Measurements from ENCODE around the gene CRYGA.

The CRYGA gene, protein sequence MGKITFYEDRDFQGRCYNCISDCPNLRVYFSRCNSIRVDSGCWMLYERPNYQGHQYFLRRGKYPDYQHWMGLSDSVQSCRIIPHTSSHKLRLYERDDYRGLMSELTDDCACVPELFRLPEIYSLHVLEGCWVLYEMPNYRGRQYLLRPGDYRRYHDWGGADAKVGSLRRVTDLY

DNA sequence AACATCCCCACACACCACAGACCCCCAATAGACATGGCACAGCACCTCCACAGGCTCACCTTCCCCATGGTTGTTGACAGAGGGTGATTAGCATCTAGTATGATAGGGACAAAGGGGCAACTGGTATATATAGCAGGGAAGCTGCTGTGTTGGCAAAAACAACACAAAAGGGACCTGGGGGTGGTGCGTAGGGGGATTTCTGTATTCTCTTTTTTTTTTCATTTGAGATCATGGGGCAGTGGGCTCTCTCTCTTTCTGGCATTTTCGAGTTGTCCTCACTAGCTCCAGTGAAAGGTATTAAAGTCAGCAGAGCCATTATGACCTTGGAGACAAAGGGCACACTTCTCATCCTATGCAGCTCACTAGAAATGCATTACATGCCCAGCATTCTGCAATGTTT, at the start of gene CRYGA:
Gene CRYGA, minus strand, starts transcription at position 101 of the 400 bp plus-strand sequence. Its CDS starts 33 bp downstream, at position 68.
- DNase-seq (ENCODE audit: low read depth) = no peak

DNA sequence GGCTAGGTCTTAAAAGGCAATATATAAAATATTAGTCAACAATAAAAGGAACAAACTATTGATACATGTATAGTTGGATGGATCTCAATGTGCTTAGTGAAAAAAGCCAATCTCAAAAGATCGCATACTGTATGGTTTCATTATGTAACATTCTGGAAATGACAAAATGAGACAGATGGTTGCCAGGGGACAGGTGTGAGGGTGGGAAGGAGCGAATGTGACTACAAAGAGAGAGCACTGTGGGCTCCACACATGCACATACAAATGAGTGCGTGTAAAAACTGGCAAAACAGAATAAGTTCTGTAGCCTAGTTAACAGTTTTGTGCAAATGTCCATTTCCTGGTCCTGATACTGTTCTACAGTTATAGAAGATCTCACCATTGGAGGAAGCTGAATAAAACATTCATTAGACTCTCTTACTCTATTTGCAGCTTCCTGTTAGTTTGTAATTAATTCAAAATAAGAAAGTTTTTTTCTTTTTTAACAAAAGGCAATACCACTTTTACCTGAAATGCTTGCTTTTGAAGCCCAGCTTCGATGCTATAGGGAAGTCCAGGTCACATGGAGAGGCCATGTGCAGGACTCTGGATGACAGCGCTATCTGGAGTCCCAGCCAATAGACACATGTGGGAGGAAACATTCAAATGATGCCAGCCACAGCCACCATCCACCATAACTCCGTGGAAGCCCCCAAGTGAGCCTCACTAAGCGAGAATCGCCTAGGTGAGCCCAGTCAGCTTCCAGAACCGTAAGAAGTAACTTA, 47.5 kb upstream of the CRYGA start:
- no peak for DNase-seq (ENCODE audit: low read depth)

DNA sequence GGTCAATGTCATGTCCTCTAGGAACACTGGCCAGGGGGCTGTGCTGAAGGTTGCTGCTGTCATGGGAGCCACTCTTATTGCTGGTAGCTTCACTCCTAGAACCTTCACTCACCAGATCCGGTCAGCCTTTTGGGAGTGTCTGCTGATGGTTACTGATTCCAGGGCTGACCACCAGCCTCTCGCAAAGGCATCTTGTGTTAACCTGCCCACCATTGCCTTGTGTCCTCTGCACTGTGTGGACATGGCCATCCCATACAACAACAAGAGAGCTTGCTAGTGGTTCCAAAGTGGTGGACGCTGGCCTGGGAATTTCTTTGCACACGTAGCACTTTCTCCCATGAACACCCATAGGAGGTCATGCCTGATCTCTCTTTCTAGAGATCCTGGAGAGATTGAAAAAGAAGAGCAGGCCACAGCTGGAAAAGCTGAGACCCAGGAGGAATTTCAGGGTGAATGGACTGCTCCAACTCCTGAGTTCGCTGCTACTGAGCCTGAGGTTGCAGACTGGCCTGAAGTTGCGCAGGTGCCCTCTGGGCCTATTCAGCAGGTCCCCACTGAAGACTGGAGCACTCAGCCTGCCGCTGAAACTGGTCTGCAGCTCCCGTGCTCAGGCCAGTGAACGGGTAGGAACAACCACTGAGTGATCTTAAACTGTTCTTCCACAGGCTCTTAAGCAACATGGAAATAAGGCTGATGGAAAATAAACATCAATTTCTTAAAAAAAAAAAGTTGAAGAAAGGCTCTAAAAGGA, 45.1 kb upstream of the CRYGA start:
- DNase-seq (ENCODE audit: low read depth) = no peak

DNA sequence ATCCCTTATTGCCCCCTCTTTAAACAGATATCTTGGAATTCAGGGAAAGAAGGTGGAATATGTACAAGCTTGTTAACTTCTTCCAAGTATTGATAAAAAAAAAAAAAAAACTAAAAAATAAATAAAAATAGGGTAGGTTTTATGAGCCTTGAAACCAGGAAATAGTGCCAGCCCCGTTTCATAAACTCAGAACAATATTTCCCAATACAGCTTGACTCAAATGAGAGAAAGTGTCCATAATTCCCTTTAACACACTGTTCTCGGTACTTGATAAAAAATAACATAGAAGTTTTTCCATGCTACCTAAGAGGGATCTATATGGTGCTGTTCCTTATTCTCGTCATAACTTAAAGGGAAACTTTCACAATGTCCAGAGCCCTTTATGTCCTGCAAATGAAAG, 44.4 kb upstream of the CRYGA start:
- DNase-seq (ENCODE audit: low read depth) = no peak

DNA sequence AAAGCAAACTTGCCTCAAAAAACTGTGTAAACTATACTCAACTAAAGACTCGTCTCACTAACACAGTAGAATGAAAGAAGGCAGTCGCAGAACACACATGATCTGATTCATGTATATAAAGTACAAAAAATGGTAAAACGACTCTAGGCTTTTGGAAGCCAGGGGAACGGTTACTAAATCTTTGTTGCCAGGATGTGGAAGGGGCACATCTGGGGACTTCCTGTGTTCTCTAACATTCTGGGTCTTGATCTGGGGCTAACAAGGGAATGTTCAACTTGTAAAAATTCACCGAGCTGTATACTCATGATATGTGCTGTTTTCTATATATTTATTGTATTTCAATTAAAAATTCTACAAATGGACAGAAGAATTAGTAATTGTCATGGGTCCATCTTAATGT, 40.8 kb upstream of the CRYGA start:
- no peak for DNase-seq (ENCODE audit: low read depth)

DNA sequence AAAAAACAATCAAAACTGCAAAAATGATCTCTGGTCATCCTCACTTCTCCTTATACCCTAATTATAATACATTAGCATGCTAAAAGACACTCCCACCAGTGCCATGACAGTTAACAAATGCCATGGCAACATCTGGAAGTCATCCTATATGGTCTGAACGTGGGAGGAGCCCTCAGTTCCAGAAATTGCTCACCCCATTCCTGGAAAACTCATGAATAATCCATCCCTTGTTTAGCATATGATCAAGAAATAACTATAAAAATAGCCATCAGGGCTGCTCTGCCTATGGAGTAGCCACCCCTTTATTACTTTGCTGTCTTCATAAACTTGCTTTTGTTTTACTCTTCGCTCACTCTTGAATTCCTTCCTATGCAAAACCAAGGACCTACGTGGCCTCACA, 32.1 kb upstream of the CRYGA start:
- no peak for DNase-seq (ENCODE audit: low read depth)

DNA sequence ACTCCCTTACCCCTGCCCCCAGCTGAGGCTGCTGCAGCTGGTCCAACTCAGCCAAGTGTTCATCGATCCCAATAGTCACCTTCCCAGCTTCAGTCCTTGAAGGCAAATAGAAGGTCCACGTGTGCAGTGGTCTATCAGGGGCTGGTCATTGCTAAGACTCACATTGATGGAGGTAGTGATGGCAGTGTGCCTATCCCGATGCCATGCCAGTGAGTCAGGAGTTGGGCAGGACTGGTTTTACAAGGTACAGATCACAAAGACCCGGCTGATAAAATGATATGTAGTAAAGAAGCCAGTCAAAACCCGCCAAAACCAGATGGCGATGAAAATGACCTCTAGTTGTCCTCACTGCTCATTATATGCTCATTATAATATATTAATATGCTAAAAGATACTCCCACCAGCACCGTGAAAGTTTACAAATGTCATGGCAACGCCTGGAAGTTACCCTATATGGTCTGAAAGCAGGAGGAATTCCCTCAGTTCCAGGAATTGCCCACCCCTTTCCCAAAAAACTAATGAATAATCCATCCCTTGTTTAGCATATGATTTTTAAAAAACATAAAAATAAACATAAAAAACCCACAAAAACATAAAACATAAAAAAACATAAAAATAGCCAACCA, 29.3 kb upstream of the CRYGA start:
- DNase-seq (ENCODE audit: low read depth) = no peak

DNA sequence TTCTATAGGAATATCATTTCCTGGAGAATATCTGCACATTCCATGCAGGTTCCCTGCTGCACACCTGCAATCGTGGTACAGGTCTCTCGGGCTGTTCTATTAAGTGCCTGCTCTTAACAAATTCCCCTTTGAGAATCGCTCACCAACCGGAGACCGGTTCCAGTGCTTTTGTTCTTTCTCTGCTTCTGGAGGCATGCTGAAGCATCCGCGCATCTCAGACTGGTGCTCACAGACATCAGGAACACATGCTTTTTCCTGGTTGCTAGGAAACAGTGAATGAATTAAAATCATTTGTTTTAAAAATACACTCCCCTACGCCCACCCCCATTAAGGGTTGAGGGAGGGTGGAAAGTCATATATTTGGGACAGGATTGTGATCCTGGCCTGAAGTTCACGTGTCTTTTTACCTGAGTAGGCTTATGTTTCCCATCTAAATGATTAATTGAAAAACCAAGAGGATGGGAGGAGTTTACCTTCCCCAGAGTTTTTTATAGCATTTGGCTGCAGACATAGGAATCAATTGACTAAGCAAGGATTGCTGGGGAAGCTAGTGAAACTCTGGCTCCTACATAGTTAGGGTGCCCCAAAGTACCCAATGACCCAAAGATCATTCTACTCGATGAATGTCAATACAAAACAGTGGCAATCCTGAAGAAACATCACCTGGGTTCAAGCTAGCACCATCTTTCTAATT, 26.6 kb upstream of the CRYGA start, which contains the start of gene C2orf80:
Gene C2orf80, minus strand, starts transcription at position 221 of the 694 bp plus-strand sequence. CDS start 3,044 bp downstream, outside the sequence.
- DNase-seq (ENCODE audit: low read depth) = no peak

DNA sequence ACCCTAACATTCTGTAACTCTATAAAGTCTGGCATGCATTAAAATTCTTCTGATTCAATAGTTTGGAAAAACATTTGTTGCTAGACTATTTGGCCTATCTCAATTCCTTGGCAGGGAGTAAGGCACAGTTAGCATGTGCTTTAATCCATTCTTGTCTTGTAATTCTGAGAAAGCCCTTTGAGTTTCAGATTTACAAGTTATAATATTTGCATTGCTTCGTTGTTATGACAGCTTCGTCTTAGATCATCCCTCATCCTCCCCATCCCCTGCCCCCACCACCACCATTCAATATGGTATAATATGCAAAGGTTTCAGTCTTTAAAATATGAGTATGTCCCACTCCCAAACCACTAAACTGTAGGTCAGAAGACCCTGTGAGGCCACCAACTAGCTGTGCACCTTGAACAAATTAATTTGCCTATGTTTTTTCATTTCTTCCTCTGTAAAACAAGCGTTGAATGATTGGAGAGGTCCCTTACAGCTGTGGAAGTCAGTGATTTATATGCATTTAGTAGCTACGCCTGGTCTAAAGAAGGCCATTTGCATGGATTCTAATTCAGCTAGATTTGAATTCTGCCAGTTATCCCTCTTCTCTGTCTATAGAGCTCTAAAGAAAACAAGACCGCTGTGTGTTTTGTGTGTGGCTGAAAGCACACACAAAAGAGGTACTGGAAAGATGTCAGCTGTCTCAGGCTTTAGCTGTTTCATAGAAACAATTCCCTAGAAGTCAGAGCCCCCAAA, 25.9 kb upstream of the CRYGA start:
- no peak for DNase-seq (ENCODE audit: low read depth)

DNA sequence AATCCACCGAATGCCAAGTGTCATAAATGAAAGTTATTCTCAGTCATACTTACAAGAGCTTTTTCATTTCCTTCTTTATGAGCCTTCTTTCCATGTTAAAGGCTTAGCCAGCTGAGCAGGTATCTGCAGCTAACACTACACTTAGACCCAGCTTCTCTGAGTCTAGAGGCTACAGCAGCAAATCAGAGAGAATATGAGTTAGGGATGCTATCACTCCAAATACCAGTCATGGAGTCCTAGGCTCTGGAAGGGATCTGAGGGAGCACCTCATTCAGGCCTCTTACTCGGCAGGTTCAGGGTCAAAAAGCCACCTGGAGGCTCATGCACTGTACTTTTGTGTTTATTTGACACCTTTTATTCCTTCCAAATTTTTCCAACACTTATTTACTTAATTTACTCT, 23.5 kb upstream of the CRYGA start:
- DNase-seq (ENCODE audit: low read depth) = no peak

DNA sequence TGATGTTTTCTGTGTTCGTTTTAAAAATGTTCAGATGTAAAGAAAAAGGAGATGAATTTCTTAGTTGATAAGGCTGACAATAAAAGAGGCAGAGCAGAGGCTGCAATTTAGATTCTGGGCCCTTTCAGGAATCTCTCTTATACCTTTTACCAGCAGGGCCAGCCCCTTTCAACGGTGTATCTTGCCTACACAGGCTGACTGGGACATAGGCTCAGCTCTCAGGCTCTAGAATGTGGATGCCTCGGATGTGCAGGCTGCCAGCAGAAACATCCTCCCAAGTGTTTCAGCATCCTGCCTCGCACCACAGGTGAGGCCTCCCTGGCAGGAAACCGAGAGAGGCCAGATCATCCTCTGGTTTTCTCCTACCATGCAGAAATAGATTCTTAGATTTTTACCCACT, 23.1 kb upstream of the CRYGA start:
- DNase-seq (ENCODE audit: low read depth) = no peak

DNA sequence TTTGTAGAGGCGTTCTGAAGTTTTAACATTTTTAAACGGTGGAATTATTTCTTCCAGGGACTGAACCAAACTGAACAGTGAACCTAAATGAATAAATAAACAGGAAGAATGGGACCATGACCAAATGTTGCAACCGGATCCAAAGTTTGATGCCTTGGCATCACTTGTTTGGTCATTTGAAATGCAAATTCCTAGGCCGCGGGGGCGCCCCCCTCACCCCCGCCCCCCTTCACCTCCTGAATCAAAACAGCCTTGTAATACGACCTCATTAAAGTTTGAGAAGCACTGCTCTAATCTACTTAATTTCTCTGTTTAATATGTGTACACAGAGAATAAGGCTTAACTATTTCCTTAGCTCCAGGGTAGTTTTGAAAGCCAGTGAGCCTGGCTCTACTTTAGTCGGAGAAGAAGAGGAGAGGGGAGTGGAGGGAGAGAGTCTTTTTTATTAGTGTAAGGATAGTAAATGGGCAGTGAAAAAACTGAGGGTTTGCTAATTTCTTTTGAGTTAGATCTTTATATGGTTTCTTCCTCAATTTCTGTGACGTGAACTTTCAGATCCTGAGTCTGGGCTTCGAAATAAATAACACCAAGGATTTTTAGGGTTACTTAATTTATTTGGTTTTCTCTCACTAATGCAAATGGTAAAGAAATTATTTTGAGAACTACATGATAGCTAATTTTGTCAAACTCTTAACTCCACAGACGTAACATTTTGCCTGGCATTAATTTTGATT, 20.8 kb upstream of the CRYGA start:
- DNase-seq (ENCODE audit: low read depth) = no peak

DNA sequence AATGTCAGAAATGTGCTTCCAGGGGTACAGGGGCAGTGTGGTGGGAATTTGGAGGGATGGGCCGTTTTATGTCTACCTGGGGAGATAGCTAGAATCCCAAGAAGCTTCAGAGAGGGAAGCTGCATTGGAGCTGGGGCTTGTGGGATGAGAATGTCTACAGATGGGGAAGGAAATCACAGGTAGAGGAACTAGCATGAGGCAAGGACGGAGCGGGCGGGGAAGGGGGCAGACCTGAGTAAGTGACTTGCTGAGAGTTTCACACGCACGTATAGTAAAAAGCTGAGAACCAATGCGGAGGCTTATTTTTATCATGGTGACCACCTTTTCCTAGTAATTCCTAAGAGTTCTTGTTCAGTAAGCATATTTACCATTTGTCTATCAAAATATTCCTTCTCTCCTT, 20.1 kb upstream of the CRYGA start:
- no peak for DNase-seq (ENCODE audit: low read depth)

DNA sequence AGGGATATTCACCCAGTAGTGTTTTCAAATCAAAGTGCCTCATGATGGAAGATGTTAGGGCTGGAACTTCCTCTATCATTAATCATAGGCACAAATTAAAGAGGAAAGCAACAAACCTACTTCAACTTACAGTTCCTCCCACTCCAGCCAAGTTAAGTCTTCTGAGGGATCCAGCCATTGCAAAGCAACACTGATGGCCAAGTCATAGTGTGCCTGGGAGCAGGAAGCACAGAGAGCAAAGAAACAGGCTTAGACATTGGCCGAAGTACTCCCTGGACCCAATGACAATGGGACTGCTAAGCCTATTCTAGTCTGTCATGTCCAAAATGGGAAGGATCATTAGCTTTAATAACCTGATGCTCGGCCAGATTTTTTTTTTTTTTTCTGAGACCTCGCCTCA, 19.4 kb upstream of the CRYGA start:
- no peak for DNase-seq (ENCODE audit: low read depth)

DNA sequence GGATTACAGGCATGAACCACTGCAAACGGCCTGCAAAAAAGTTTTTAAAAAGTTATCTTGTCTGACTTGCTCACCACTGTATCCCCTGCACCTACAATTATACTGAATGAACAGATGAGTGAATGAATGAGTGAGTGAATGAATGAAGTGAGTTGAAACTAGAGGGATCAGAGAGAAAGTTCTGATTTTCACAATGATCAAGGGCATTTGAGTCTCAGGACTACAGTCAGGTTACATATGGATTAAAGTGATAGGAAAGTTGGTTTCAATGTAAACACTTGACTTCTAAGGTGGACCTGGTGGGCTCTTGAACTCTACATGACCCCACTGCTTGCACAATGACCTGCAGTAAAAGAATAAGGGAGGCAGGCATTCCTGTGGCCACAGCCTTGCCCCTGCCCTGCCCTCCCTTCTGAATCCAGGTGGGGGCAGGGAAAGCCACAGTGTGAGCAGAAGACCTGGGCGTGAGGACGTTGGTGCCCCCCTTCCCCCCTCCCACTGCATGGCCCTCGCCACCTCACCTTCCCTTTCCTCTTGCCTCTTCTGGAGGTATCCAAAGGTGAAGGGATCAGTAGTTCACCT, 15.7 kb upstream of the CRYGA start:
- DNase-seq (ENCODE audit: low read depth) = peak; percentile 71

DNA sequence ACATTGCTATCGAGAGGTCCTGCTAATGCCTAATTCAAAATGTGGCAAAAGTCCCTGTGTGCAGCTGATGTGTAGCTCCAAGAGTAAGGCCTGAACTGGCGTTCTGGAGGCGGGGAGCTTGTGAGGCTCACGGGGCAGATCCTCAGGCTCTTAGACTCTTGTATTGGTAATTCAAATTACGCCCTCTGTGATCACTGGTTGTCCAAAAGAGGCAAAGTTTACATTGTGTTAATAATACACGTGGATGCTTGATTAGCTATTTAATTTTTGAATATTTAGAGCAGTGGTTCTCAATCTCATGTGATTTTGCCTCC, 12.4 kb upstream of the CRYGA start:
- no peak for DNase-seq (ENCODE audit: low read depth)

DNA sequence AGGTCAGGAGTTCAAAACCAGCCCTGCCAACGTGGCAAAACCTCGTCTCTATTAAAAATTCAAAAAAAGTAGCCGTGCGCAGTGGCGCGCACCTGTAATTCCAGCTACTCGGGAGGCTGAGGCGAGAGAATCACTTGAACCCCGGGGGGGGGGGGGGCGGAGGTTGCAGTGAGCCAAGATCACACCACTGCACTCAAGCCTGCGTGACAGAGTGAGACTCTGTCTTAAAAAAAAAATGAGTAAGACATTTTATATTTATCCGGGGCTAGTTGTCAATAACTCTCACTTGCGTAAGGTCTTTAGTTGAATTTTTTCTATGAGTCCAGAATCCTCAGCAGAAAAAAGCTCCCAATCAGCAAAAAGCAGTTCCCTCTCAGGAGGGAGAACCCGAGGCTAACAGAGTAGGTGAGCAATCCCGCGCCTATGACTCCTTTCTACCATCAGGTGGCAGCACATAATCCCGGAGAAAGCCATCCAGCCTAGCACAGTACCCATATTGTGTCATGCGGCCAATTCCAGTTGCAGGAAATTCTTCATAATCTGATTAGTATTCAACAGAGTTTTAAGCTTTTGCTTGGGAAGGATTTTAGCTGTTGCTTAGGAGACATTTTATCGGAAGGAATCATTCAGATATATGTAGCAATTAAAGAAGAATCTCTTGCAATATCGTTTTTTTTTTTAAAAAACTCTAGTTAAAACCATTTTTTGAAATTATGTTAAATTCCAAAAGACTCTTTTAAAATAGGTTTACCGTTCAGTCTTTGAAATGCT, 11.9 kb upstream of the CRYGA start:
- peak; percentile 76 for DNase-seq (ENCODE audit: low read depth)

DNA sequence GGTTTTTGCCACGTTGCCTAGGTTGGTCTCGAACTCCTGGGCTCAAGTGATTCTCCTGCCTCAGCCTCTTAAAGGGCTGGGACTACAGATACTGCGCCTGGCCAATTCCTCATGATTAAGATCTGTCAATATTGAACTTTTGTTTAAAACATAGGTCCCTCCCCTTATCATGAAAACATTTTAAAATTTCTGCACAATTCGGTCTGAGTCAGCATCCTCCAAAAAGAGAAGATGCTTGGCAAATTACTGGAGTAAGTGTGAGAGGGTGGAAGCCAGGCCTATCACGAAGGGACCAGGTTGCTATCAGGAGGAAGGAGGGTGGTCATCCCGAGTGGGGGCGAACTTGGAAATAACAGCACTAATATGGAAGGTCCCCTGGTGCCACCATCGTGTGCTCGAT, 10.8 kb upstream of the CRYGA start:
- DNase-seq (ENCODE audit: low read depth) = no peak

DNA sequence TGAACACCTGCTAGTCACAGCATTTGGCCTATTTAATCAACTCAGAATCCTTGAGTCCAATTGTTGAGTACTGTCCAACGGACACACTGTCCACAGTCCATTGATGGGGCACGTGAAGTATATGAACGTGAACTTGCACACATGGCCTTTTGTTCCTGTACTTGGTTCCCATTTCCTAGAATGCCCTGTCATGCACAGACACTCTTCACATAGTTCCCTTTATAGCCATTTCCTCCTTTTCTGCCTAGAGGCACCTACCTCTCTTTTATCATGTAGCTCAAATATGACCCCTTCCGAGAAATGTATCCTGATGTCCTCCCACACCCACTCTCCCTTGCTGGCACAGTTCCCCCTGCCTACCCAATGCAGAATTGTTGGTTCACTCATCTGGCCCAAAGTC, 8.7 kb upstream of the CRYGA start:
- no peak for DNase-seq (ENCODE audit: low read depth)
